CD4-positive, alpha-beta T cell treated with Interleukin-6 for 4 hours (primary cell): ENCODE results near the gene RMRP.
"Not testable (repeated sequence)": the region's sequence is repeated elsewhere in the genome, so short reads cannot be mapped to it uniquely, and the experiment has no call there.

ENCODE experiments used
- DNase-seq: peaks from one replicate; pipeline ENCODE4 v3.0.0-alpha.2; 2020; ENCODE audit warnings: mixed read lengths

Gene RMRP

DNA sequence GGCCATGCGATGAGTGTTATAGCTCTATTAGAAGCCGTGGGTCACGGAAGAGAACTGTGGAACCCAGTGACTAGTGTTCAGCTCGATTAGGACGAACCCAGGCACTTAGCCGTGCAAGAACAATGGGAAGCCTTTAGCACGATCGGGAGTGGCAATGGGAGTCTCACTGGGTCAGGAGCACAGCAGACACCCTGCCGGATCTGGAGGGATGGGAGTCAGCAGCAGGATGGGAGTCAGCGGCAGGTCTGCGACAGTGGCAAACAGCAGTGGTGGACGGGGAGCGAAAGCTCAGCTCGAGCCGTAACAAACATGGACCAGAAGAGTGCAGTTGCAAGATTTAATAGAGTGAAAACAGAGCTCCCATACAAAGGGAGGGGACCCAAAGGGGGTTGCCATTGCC, 17.4 kb downstream of the RMRP start:
- DNase-seq = not testable (repeated sequence)

DNA sequence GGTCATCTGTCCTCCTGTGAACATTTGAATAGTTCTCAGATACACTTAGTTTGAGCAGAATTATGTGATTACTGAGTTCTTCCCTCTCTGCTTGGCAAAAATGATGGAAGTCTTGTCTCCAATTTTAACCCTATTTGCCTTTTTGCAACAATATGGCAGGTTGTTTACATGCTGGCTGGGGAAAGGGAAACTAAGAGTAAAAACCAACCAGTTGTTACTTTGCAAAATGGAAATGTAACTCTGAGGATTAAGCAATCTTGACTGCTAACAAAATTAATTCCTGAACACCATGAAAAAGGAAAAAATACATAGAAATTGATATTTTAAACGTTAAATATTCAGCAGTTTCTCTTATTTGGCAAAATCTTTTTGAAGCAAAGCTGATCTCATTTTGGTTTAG, 18.2 kb downstream of the RMRP start:
- DNase-seq = no peak

DNA sequence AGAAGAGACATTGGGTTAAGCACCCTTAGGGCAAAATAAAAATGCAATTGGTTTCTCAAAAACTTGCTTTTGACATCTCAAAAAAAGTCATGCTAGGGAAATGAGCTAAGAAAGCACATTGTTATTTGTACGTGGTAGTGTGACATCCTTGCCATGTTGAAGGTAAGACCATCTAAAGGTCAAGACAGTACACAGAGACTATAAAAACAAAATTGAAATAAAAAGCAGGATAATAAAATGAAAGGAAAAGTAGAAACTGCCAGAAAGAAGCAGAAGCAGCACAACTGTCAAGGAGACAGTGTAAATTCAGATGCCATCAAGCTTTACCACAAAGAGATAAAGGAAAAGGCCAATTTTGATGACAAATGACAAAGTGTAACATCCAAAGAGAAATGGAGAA, 18.6 kb downstream of the RMRP start:
- DNase-seq = not testable (repeated sequence)

DNA sequence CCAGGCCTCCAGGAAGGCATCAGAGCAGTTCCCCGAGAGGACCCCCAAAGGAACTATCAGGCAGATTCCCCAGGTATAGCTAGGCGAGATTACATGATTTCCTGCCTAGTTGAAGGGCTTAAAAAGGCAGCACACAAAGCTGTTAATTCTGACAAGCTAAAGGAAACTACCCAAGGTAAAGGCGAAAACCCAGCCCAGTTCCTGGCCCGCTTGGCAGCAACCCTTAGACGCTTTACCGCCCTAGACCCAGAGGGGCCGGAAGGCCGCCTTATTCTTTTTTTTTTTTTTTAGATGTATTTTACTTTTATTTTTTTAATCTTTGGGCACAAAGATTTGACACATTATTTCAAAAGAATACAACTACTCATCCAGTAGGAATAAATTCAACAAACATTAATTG, 19.1 kb downstream of the RMRP start:
- DNase-seq = peak; percentile 65

DNA sequence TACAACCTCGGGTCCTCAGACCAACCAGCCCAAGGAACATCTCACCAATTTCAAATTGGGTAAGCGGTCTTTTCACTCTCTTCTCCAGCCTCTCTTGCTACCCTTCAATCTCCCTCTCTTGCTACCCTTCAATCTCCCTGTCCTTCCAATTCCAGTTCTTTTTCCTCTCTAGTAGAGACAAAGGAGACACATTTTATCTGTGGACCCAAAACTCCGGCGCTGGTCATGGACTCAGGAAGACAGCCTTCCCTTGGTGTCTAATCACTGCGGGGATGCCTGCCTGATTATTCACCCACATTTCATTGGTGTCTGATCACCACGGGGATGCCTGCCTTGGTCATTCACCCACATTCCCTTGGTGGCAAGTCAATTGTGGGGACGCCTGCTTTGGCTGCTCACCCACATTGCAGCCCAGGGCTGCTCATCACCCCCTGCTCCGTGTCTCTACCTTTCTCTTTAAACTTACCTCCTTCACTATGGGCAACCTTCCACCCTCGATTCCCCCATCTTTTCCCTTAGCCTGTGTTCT, 20.3 kb downstream of the RMRP start:
- not testable (repeated sequence) for DNase-seq

DNA sequence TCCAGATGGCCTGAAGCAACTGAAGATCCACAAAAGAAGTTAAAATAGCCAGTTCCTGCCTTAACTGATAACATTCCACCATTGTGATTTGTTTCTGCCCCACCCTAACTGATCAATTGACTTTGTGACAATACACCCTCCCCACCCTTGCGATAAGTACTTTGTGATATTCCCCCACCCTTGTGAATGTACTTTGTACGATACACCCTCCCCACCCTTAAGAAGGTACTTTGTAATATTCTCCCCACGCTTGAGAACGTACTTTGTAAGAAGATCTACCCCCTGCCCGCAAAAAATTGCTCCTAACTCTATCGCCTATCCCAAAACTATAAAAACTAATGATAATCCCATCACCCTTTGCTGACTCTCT, 21.0 kb downstream of the RMRP start:
- not testable (repeated sequence) for DNase-seq

DNA sequence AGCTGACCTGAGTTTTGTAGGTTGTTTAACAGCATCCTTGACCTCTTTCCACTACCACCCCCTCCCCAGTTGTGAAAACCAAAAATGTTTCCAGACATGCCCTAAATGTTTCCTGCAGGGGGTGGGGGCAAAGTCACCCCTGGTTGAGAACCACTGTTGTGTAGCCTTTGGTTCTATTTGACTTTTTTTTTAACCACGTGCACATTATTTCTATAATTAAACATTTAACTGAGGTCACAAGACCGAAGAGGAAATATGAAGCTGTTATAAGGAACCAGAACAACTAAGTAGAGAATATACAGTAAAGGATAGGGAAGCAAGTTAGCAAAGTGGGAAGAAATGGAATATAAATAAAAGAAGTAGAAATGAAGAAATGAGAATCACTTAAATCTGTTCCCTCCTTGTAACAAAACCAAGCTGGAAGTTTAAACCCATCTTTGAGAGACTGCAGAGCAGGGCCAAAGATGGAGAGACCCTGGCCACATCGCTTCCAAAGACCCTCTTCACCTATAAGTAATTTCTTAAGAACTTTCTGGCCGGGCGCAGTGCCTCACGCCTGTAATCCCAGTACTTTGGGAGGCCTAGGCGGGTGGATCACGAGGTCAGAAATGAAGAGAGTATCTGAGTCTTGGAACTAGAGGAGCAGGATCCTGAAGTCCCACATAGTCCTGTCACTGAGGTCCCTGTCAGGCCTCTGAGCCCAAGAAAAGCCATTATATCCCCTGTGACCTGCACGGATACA, 21.5 kb downstream of the RMRP start:
- DNase-seq = no peak

DNA sequence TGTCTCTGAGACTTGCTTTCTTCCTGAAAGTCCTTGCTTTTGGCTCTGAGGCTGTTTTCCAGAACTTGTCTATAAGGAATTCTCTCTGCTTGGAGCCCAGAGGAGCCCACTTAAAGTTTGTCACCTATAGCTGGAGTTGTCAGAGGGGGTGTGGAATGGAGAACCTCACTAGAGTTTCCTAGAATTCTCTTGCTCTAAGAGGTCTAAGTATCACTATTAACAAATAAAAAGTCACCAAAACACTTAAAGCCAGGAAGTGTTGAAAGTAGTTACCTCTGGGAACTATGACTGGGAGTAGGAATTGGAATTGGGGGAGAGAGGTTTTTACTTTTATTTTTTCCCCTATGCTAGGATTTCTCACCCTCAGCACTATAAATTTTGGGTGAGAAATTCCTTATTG, 22.1 kb downstream of the RMRP start:
- DNase-seq = no peak

DNA sequence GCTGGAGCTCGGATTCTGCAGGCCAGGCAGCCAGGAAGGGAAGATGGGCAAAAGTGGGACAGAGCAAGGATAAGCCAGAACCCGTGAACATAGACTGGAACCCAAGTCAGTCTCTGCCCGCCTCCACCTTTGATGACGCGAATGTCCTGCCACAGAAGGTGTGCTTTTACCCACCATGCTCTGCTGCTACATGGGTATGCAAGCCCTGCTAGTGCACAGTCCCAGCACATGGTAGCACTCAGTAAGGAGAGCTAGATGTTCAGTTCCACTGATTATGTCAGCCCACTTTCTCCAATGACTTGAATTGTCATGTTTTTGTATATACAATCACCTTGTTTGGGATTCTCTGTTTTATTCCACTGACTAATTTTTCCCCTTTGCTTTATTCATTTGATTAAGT, 28.2 kb downstream of the RMRP start:
- DNase-seq = no peak

DNA sequence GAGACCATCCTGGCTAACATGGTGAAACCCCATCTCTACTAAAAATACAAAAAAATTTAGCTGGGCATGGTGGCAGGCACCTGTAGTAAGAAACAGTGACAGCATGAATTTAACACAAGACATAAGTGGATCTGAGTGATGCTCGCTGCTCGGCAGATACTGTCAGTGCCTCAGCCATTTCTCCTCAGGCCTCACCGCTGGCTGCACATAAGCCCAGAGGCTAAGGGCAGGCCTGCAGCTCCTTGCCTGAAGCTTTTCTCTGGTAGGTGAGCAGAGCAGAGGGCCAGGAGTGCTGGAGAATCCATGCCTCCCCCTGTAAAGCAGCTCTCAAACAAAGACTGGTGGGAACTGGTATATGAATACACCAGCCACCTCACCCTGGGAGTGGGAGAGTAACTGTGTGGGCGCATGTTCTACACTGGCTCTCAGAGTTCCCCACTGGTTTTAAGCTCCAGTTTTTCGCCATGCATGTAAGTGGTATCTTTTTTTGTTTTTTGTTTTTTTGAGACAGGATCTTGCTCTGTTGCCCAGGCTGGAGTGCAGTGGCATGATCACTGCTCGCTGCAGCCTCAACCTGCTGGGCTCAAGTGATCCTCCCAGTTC, 29.3 kb downstream of the RMRP start:
- DNase-seq = no peak

DNA sequence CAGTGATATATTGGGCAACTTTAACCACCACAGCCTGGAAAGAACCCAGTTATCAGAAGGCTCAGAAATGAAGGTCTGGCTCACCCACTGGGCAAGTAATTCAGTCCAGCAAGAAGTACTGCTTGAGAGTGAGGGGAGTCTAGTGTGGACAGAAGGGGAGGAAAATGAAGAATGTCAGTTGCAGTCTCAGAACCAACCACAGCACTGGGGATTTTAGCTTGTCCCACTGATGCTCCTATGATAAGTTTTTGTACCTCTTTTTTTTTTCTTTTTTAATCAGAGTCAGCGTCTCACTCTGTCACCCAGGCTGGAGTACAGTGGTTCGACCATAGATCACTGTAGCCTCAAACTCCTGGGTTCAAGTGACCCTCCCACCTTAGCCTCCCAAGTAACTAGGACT, 30.2 kb downstream of the RMRP start:
- no peak for DNase-seq

DNA sequence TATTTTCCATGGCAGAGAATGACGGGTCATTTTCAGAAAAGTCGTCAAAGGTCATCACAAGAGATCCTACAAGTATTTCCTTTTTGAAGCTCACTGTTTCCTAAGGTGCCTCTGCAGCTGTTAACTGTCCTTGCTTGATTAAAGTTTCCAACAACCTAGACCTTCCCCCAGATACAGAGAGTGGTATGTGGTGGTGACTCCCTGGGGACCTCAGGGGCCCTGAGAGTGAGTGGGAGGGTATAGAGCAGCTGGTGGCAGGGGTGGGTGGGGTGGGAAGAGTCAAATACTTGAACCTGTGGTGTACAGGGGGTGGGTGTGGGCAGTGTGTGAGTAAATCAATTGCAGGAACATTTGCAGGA, 38.0 kb downstream of the RMRP start:
- DNase-seq = no peak

DNA sequence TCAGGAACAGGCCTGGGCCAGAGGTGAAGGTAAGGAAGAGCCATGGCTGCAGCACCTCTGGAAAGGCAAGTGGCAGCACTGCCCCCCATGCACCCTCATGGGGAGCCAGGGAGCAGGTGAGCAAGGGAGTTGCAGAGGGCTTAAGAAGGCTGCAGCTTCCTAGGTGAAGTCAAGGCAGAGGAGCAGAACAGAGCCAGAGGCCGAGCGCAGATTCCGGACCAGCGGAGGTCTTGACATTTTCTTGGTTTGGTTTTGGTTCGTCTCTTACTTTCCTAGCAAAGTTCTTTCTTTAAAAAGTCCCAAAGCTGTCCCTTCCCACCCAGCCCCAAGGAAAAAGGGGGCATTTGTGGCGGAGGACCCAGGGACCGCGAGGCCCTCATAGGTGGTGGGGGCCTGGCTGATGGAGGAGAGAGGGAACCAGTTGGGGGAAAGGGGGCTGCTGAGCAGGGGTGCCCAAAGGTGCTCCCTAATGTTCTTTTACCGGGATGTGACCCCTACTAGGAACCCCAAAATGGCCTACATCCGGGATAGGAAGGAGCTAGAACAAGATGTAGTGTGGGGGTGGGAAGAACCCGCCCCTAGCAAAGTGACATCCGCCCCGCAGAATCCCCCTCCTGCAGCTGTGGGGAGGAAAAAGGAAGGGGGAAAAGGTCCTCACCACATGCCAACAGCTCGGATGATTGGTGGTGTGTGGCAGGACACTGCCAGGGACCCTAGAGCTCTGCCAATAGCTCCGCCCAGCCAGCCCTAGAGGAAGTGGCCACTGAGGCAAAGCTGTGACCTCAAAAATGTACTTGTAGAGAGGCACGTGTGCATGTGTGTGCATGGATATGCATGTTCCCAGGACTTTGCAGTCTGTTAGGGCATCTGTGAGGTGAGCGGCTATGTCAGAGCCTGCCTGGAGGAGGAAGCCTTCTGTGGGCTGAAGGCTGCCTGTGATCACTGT, 38.7 kb downstream of the RMRP start:
- DNase-seq = peak; percentile 25

DNA sequence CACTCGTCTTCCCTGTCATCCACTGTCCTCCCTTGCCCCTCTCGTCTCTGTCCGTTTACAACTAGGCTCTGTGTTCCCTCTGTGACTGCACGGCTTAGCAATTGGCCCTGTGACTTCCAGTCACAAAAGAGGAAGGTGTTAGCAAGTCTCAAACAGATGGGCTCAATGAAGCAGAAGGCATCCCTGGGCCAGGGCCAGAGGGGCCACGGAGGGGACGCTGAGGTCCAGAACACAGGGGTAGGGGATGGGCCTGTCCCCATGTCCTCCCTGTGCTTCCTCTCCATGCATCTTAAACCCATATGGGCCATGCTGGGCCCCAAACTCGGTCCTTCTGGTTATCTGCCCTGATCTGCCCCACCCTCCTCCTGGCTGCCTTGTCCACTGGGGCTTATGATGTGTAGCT, 39.5 kb downstream of the RMRP start, which contains the start of gene CD72:
TSS of gene CD72 (minus strand) at position 89 of the 403 bp plus-strand sequence. CDS start 110 bp downstream, outside the sequence.
- DNase-seq = no peak

DNA sequence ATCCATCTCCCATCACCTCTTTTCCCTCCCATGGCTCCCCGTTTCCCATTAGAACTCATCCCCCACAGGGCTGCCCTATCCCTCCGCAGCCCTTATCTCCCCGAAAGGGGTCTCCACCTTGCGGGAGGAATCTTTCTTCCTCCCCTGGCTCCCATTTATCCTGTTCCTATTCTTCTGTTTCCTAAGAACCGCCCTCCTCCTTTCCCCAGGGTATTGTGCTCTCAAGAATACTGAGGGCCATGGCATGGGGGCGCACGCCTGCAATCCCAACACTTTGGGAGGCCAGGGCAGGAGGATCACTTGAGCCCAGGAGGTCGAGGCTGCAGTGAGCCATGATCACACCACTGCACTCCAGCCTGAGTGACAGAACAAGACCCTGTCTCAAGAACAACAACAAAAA, 40.3 kb downstream of the RMRP start:
- DNase-seq = no peak

DNA sequence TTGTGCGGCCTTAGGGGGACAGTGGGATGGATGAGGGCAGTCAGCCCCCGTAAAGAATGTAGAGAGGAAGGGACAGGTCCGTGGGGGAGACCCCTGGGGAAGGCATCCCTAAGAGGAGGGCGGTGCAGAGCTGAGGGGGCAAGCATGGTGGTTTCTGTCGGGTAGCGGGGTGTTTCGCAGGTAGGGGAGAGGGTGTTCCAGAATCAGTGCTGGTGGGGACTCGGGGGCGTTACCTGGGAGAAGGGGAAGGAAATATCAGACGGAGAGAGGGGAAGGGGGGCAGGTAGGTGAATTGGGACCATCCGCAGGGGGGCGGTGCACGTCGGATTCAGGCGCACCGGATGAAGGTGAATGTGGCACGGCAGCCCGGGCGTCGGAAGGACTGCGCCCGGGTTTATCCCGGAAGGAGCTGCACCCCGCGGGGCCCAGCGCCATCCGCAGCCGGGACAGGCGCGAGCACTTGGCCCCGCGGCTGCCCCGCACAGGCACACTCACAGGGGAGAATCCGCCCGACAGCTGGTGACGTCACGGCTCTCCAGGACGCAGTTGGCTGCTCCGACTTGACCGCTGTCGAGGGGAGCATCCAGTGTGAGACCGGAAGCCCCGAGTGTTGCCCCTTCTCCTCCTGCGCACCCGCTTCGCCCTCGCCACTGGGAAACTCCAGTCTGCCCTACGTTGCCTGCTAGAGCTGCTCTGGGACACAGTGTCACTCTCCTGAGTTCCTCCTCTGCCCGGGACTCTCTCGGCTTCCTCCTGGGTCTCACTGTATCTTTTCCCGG, 40.9 kb downstream of the RMRP start:
- peak; percentile 81 for DNase-seq

DNA sequence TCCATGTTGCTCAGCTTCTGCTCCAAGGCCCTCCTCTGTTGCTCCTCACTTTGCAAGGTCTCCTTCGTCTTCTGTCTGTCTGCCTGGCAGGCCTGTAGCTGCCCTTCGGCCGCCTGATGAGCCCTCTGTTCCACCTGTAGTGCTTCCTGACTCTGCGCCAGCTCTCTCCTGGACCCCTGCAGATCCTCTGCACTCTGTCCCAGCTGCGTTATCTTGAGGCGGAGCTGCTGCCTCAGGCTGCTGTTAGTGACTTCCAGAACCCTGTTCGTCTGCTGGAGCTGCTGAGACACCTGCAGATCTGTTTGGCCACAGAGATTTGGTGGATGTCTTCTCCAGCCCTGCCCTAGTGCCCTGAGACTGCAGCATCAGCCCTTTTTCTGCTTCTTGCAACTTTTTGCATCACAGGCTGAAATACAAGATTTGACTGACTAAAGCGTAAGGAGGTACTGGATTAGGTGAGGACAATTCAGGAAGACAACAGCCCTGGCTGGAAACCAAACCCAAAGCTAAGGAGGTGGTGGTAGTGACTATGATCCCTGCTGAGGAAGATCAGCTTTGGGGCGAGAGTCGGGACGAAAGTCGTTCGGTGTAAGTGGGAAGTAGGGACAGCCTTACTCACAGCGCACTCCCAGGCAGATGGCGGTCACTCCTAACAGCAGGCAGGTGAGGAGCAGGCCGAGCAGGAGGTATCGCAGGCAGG, 41.7 kb downstream of the RMRP start:
- DNase-seq = no peak

DNA sequence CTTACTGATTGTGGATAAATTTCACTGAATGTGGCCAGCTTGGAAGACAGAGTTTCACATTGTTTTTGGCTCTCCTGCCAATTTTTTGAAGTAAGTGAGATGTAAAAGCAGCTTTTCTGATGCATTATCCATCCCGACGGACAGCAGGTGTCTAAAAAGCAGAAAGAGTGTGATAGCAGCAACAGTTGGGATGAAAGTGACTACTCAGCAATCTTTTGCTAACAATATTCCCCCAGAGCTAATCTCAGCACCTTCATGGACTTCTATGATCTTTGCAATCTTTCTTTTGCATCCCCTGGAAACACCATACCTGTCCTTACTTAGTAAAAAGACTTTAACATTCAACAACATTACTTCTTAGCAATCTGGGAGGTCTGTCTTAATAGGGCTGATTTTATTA, 45.0 kb downstream of the RMRP start:
- DNase-seq = no peak

DNA sequence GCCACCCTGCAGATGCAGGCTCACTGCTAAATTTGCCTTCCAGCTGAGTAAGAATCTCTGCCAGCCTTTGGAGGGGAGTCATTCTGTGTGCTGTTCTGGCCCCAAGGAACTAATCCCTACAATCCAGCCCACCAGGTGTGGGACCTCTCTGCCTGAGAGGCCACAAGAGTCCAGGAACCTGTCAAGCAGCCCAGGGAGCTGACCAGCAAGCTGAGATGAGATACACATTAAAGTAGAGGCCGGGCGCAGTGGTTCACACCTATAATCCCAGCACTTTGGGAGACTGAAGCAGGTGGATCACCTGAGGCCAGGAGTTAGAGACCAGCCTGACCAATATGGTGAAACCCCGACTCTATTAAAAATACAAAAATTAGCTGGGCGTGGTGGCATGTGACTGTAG, 45.8 kb downstream of the RMRP start:
- not testable (repeated sequence) for DNase-seq

DNA sequence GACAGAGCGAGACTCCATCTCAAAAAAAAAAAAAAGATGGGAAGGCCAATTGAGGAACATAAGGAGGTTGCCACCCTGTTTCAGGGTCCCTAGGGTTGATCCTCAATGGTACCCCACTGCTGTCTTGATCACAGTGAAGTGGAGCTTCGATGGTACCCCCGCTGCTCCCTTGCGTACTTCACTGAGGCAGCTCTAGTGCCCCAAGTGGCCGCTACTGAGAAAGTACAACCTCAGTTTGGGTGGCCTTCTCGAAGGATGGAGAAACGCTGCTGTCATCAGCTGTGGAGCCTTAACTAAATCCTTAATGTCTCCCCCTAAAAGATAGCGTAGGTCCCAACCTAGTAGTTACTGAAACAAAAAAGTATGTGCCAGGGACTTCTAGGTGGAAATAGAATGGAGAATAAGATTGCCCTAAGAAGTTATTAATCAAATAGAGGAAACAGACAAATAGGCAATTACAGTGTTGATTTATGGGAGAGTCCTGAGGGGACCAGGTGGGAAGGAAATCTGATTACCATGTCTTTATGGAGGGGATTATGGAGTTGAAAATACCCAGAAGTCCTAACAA, 46.5 kb downstream of the RMRP start:
- peak; percentile 71 for DNase-seq

DNA sequence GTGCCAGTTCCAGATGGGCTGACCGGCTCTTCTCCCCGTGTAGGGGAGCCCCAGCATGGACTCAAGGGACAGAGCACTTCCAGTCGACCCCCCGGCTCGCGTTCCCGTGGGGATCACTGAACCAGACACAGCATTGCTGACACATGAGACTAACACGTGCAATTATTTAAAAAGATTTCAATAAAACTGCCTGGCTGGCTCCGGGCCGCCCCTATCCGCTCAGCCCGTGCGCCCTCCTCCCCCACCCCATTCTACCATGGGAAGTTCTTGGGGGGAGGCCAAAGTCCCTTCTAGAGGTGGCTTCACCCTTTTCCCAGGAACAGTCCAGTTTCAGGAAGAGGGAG, 48.0 kb downstream of the RMRP start:
- no peak for DNase-seq
